HG02588 (cell line): ENCODE measurements around the gene CTRB1.
"Not testable (repeated sequence)": the region's sequence is repeated elsewhere in the genome, so short reads cannot be mapped to it uniquely, and the experiment has no call there.

Experiments
- ATAC-seq: cut with Tn5 transposase; IDR thresholded peaks from one replicate; pipeline ENCODE4 v1.9.1; 2021; ENCODE audit warnings: mild to moderate bottlenecking, moderate library complexity; ENCODE audit not compliant: unreplicated experiment

CTRB1 gene

GRCh38 chr16:75267631-75268264, 49.0 kb downstream of the CTRB1 start:
- ATAC-seq = no peak

- ATAC-seq = not testable (repeated sequence)
These were observed 50.6 kb downstream of the CTRB1 start for GRCh38 chr16:75269358-75269757.

- ATAC-seq = no peak
These were observed 52.8 kb downstream of the CTRB1 start for GRCh38 chr16:75271441-75272096.

- ATAC-seq = no peak
These were observed 53.3 kb downstream of the CTRB1 start for GRCh38 chr16:75272097-75272551.

GRCh38 chr16:75272629-75273028, 53.8 kb downstream of the CTRB1 start:
- ATAC-seq = not testable (repeated sequence)

- ATAC-seq = no peak
These were observed 54.5 kb downstream of the CTRB1 start for GRCh38 chr16:75273054-75273925.
